Colonic mucosa (tissue), 4 donors: ENCODE results near the gene CCDC182. TPM values are rescaled to one million over a fixed set of nuclear protein-coding genes. Genes with fewer than 3 reads are reported as not detected.

Experiments
- DNase-seq: peaks from one replicate; pipeline ENCODE4 v3.0.0-alpha.2; 2020
- H3K27ac ChIP-seq: fragments of 200-600 bp; one replicate; pipeline ENCODE4 v1.8.0; 2021
- H3K27me3 ChIP-seq: fragments of 200-600 bp; one replicate; pipeline ENCODE4 v1.8.0; 2021
- H3K36me3 ChIP-seq: fragments of 200-600 bp; one replicate; pipeline ENCODE4 v1.8.0; 2021
- H3K4me1 ChIP-seq: fragments of 200-600 bp; one replicate; pipeline ENCODE4 v1.8.0; 2021; ENCODE audit warnings: mild to moderate bottlenecking
- H3K4me3 ChIP-seq: fragments of 200-600 bp; one replicate; pipeline ENCODE4 v1.8.0; 2021
- H3K9ac ChIP-seq, 2 donors: one replicate each; pipeline ENCODE4 v1.7.0; 2013; ENCODE audit warnings: control low read depth in 2 of 2, low read depth in 2 of 2, low read length in 2 of 2
- H3K9me3 ChIP-seq: fragments of 200-600 bp; one replicate; pipeline ENCODE4 v1.8.0; 2021
- CTCF ChIP-seq: fragments of 200-600 bp; IDR thresholded peaks from one replicate; pipeline ENCODE4 v1.8.0; 2022; ENCODE audit warnings: antibody characterized with exemption, mild to moderate bottlenecking
- intact Hi-C: fragments of 100-400 bp; cut with DNase I; formaldehyde crosslinking; loops from one replicate; pipeline ENCODE4 v1.14.1; 2022
- total RNA-seq, 2 donors: library from RNA; stranded (reverse); fragmentation: NEBNext Ultra II Directional in 1 of 2; extraction: Animal tissue kit (Norgen Biotek cat#: 25700) in 1 of 2; gene quantifications; one replicate each; pipeline ENCODE4 v1.2.1, GENCODE V29; 2021
- donor health status: healthy.
- donor health status: DM: no; HTN: no; CAD: no.
- donor health status: DM: no; HTN: no; CAD: no.

CCDC182 gene
- total RNA-seq, 2 donors from 2014 or later: not detected

- no peak overlapping the region for H3K4me3 ChIP-seq
- intact Hi-C loops: no loop called here
- no peak overlapping the region for H3K27ac ChIP-seq
- H3K36me3 ChIP-seq: no peaks in the 10 kb centered on the region
- TF ChIP-seq CTCF: no peak
- H3K27me3 ChIP-seq: no peaks in the 10 kb centered on the region
- no peak overlapping the region for H3K9ac ChIP-seq
- no peaks in the 10 kb centered on the region for H3K9me3 ChIP-seq
- H3K4me1 ChIP-seq: no peaks in the 10 kb centered on the region
- no peak for DNase-seq
These were observed 9.9 kb downstream of the CCDC182 start for GRCh38 chr17:57735230-57735629.

DNA sequence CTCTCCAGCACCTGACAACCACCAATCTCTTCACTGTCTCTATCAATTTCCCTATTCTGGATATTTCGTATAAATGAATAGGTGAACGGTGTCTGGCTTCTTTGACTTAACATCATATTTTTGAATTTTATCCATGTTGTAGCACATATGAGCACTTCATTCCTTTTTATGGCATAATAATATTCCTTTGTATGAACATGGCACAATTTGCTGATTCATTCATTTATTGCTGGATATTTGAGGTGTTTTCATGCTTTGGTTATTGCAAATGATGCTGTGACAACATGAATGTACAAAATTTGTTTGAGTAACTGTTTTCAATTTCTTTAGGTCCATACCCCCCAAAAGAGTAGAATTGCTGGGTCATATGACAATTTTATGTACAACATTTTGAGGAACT is 12.0 kb downstream of the CCDC182 start:
- H3K4me3 ChIP-seq: no peak overlapping the region
- H3K9me3 ChIP-seq: no peaks in the 10 kb centered on the region
- H3K36me3 ChIP-seq: no peaks in the 10 kb centered on the region
- no peak for DNase-seq
- no peak overlapping the region for H3K9ac ChIP-seq
- intact Hi-C loops: no loop called here
- TF ChIP-seq CTCF: no peak
- no peaks in the 10 kb centered on the region for H3K27me3 ChIP-seq
- no peaks in the 10 kb centered on the region for H3K4me1 ChIP-seq
- H3K27ac ChIP-seq: no peak overlapping the region

DNA sequence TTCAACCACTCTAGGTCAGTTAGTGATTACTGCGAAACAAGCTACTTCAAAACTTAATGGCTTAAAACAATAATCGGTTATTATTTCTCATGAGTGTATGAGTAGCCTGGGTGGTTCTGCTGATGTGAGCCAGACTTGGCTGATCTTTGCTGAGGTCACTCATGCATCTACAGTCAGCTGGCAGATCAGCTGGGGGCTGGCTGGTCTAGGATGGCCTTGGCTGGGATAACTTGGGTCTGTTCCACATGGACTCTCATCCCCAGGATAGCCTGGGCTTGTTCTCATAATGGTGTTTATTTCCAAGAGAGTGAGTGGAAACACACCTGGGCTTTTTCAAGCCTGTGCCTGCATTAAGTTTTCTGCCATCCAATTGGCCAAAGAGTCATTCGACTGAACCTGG is 13.0 kb downstream of the CCDC182 start:
- no peak overlapping the region for H3K4me3 ChIP-seq
- H3K27me3 ChIP-seq: no peaks in the 10 kb centered on the region
- H3K4me1 ChIP-seq: no peaks in the 10 kb centered on the region
- no peaks in the 10 kb centered on the region for H3K9me3 ChIP-seq
- H3K27ac ChIP-seq: no peak overlapping the region
- no peak for TF ChIP-seq CTCF
- no peak for DNase-seq
- H3K9ac ChIP-seq: no peak overlapping the region
- H3K36me3 ChIP-seq: no peaks in the 10 kb centered on the region
- intact Hi-C loops: no loop called here

DNA sequence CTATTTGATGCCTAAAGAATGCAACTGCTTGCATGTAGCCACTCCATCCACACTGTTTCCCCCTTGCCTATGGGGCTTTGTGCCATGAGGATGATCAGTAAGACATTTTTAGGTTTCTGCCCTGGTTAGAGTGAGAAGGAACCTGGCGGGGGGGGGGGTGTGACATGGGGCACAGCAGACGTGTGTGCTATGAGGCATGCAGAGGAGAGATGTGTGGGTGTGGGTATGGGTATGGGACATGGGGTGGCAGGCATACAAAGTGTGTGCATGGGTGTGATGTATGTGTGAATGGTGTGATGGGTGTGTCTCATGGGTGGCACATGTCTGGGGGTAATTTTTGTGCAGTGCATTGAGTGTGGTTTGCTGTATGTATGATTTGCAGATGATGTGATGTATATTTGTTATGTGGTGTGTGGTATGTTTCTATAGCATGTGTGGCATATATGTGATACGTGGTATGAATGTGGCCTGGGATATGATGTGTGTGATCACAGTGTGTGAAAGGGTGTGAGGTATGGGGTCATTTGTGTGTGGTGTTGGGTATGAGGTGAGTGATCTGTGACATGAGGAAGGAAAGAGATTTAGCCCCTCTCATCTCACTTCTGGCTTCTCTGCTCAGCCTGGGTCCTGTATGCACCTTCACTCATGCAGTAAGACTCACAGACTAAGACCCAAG is 14.9 kb downstream of the CCDC182 start:
- H3K36me3 ChIP-seq: no peaks in the 10 kb centered on the region
- TF ChIP-seq CTCF: no peak
- no peak overlapping the region for H3K27ac ChIP-seq
- DNase-seq: no peak
- H3K27me3 ChIP-seq: no peaks in the 10 kb centered on the region
- no peaks in the 10 kb centered on the region for H3K9me3 ChIP-seq
- H3K4me3 ChIP-seq: no peak overlapping the region
- no peaks in the 10 kb centered on the region for H3K4me1 ChIP-seq
- H3K9ac ChIP-seq: no peak overlapping the region
- intact Hi-C loops: no loop called here

- Histone ChIP-seq H3K9me3 (no peaks in the 10 kb centered on the region), H3K36me3 (no peaks in the 10 kb centered on the region), H3K9ac (no peak overlapping the region), H3K4me1 (no peaks in the 10 kb centered on the region), H3K27me3 (no peaks in the 10 kb centered on the region), H3K27ac (no peak overlapping the region), H3K4me3 (no peak overlapping the region)
- intact Hi-C loops: no loop called here
- TF ChIP-seq CTCF: no peak
- DNase-seq: no peak
These were observed 17.4 kb downstream of the CCDC182 start for GRCh38 chr17:57727630-57728175.
